Liver (tissue), 9 donors: ENCODE measurements around the gene RASAL1. TPM values are rescaled to one million over a fixed set of nuclear protein-coding genes. Genes with fewer than 3 reads are reported as not detected.

Source experiments
- DNase-seq: peaks from one replicate; pipeline ENCODE4 v3.0.0-alpha.2; 2017; ENCODE audit warnings: low spot score
- H3K27ac ChIP-seq, 2 donors: one replicate each; pipeline ENCODE4 v1.7.0; 2013; ENCODE audit warnings: inconsistent platforms in 2 of 2, low read length in 2 of 2, control low read depth in 1 of 2, low read depth in 1 of 2, mild to moderate bottlenecking in 1 of 2
- H3K27me3 ChIP-seq, 4 donors: one replicate each; pipeline versions ENCODE4 v1.6.1 to v1.7.0; 2013; ENCODE audit warnings: low read length in 3 of 4, inconsistent platforms in 1 of 4, mild to moderate bottlenecking in 1 of 4, moderate library complexity in 1 of 4; ENCODE audit not compliant: control insufficient read depth in 4 of 4, insufficient read depth in 4 of 4
- H3K36me3 ChIP-seq, 4 donors: one replicate each; pipeline versions ENCODE4 v1.6.1 to v1.7.0; 2013; ENCODE audit warnings: low read length in 3 of 4, mild to moderate bottlenecking in 3 of 4, low read depth in 1 of 4, moderate library complexity in 1 of 4; ENCODE audit not compliant: control insufficient read depth in 4 of 4, insufficient read depth in 3 of 4
- H3K4me1 ChIP-seq, 4 donors: one replicate each; pipeline versions ENCODE4 v1.6.1 to v1.7.0; 2013; ENCODE audit warnings: low read length in 3 of 4, mild to moderate bottlenecking in 3 of 4, moderate library complexity in 1 of 4; ENCODE audit not compliant: control insufficient read depth in 4 of 4, insufficient read depth in 4 of 4
- H3K4me3 ChIP-seq, 3 donors: one replicate each; pipeline versions ENCODE4 v1.6.1 to v1.7.0; 2013; ENCODE audit warnings: low read length in 3 of 3, control low read depth in 1 of 3, low read depth in 1 of 3, mild to moderate bottlenecking in 1 of 3
- H3K9ac ChIP-seq, 2 donors: one replicate each; pipeline ENCODE4 v1.7.0; 2013; ENCODE audit warnings: low read length in 2 of 2, mild to moderate bottlenecking in 2 of 2, moderate library complexity in 2 of 2, control low read depth in 1 of 2, low read depth in 1 of 2
- H3K9me3 ChIP-seq, 4 donors: one replicate each; pipeline versions ENCODE4 v1.6.1 to v1.7.0; 2013; ENCODE audit warnings: low read length in 3 of 4; ENCODE audit not compliant: control insufficient read depth in 4 of 4
- EGR1 ChIP-seq, 2 donors: IDR thresholded peaks; 2 replicates each; pipeline ENCODE4 v1.6.1; 2016 to 2018; ENCODE audit warnings: antibody characterized with exemption in 2 of 2, low read depth in 2 of 2
- FOXA1 ChIP-seq: IDR thresholded peaks from 2 replicates; pipeline ENCODE4 v1.6.1; 2016; ENCODE audit warnings: antibody characterized with exemption
- GABPA ChIP-seq, 2 donors: IDR thresholded peaks in 1 of 2; conservative IDR thresholded peaks in 1 of 2; 2 replicates each; pipeline ENCODE4 v1.6.1; 2016; ENCODE audit warnings: antibody characterized with exemption in 2 of 2, mild to moderate bottlenecking in 1 of 2, moderate library complexity in 1 of 2
- HNF4A ChIP-seq, 2 donors: conservative IDR thresholded peaks; 2 replicates each; pipeline ENCODE4 v1.6.1; 2016; ENCODE audit warnings: antibody characterized with exemption in 2 of 2, mild to moderate bottlenecking in 2 of 2
- HNF4G ChIP-seq: IDR thresholded peaks from 2 replicates; pipeline ENCODE4 v1.6.1; 2016; ENCODE audit warnings: antibody characterized with exemption
- JUND ChIP-seq, 2 donors: IDR thresholded peaks; 2 replicates each; pipeline ENCODE4 v1.6.1; 2016; ENCODE audit warnings: antibody characterized with exemption in 2 of 2
- RXRA ChIP-seq, 2 donors: IDR thresholded peaks; 2 replicates each; pipeline ENCODE4 v1.6.1; 2017 to 2018; ENCODE audit warnings: antibody characterized with exemption in 2 of 2, mild to moderate bottlenecking in 1 of 2
- SP1 ChIP-seq: IDR thresholded peaks from 2 replicates; pipeline ENCODE4 v1.6.1; 2018; ENCODE audit warnings: antibody characterized with exemption, mild to moderate bottlenecking
- YY1 ChIP-seq: IDR thresholded peaks from 2 replicates; pipeline ENCODE4 v1.6.1; 2016; ENCODE audit warnings: antibody characterized with exemption, mild to moderate bottlenecking
- WGBS: extraction: QIAGEN DNeasy Blood & Tissue Kit; methylation state at CpG from one replicate; pipeline ENCODE4 v1.1.7; 2013; 5-methylcytosine and 5-hydroxymethylcytosine counted together
- polyA plus RNA-seq, 2 donors: library from polyadenylated mRNA; stranded (reverse) in 1 of 2; unstranded in 1 of 2; fragments of 200-250 nt in 1 of 2; fragments of >200 nt in 1 of 2; fragmentation: Nextera tagmentation in 1 of 2; extraction: Ambion mirVana in 1 of 2; gene quantifications; one replicate each; pipeline versions ENCODE4 v1.2.1 to v1.2.3, GENCODE V29; 2013 to 2015
- total RNA-seq, 2 donors: library from RNA; depleted of rRNA; stranded (reverse); fragments of >200 nt; gene quantifications; one replicate each; pipeline ENCODE4 v1.2.3, GENCODE V29; 2014
- TF ChIP-seq, protein P1 (sequence below): IDR thresholded peaks from 2 replicates; pipeline ENCODE4 v1.6.1; 2016; ENCODE audit warnings: antibody characterized with exemption
- TF ChIP-seq, protein P2 (sequence below): IDR thresholded peaks from 2 replicates; pipeline ENCODE4 v1.6.1; 2016; ENCODE audit warnings: antibody characterized with exemption
- TF ChIP-seq, protein P3 (sequence below): IDR thresholded peaks from 2 replicates; pipeline ENCODE4 v1.6.1; 2016; ENCODE audit warnings: antibody characterized with exemption
- TF ChIP-seq, protein P4 (sequence below): fragments of 150-350 bp; IDR thresholded peaks from 2 replicates; pipeline ENCODE4 v1.5.1; 2017; ENCODE audit warnings: improper control_type of control experiment, low read depth, low read length; ENCODE audit not compliant: missing input control
- TF ChIP-seq, protein P5 (sequence below): IDR thresholded peaks from 2 replicates; pipeline ENCODE4 v1.6.1; 2016; ENCODE audit warnings: antibody characterized with exemption, mild to moderate bottlenecking
- donor health status: healthy.
- donor health status: healthy.
- donor health status: healthy.
- donor health status: healthy.
- donor health status: healthy.

The RASAL1 gene
- total and polyA plus RNA-seq, 4 donors, result 0.20 to 0.33 (median 0.26) TPM

DNA sequence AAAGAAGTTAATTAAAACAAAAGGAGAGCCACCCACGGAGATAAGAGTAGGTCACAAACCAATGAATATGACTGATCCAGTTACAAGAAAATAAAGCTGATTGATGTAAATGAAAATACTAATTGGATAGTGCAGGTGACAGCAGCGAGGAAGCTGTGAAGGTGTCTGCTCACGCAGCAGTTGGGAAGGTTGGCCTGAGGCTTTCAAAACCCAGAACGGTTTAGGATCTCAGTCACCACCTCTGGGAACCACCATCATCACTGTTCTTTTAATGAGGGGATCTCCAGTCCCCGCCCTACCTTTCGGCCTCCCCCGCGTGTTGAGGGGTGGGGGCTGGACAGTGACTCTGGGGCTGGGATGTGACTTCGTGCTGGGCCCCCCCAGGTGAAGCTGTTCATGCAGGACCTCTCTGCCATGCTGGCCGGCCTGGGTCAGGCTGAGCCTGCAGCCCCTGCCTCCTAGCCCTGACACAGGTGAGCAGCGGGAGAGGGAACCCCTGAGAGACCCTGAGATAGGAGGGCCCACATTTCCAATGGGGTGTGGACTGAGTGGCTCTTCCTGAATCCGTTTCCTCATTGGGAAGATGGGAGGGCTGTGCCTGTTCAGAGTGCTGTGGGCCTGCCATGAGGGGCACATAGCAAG is 21.8 kb upstream of the RASAL1 start:
- Histone ChIP-seq H3K9me3 (no peaks in the 10 kb centered on the region), H3K27me3 (peaks cover 0 to 2% (median 0%) of the 10 kb centered on the region in 4 donors), H3K9ac (no peak overlapping the region), H3K4me3 (no peak overlapping the region), H3K36me3 (peaks cover 3 to 37% (median 14%) of the 10 kb centered on the region in 4 donors), H3K27ac (no peak overlapping the region), H3K4me1 (peaks cover 5 to 24% (median 12%) of the 10 kb centered on the region in 4 donors)
- 94% methylated on average over 12 of the region's 12 CpGs for WGBS
- no peak for DNase-seq
- TF ChIP-seq, protein P1, sequence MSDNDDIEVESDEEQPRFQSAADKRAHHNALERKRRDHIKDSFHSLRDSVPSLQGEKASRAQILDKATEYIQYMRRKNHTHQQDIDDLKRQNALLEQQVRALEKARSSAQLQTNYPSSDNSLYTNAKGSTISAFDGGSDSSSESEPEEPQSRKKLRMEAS, result no peak
- TF ChIP-seq HNF4A (conservative IDR thresholded peaks at IDR 0.05), result no peak

DNA sequence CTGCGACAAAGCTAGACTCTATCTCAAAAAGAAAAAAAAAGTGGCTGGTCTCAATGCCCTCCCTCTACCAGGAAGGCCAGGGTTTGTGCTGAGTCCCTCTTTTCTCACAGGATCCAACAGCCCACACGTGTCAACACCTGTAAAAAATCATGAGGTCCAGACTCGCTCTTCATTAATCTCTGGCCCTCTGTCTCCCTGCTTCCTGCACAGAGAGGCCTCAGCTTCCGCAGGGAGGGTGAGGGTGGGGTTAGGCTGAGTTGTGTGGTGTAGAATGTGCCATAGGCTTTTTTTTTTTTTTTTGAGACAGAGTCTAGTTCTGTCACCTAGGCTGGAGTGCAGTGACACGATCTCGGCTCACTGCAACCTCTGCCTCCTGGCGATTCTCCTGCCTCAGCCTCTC is 20.1 kb upstream of the RASAL1 start:
- Histone ChIP-seq H3K4me1 (peaks cover 5 to 18% (median 9%) of the 10 kb centered on the region in 4 donors), H3K27me3 (peaks cover 0 to 3% (median 1%) of the 10 kb centered on the region in 4 donors), H3K27ac (no peak overlapping the region), H3K4me3 (no peak overlapping the region), H3K9ac (no peak overlapping the region), H3K36me3 (peaks cover 1 to 28% (median 9%) of the 10 kb centered on the region in 4 donors), H3K9me3 (no peaks in the 10 kb centered on the region)
- WGBS, result 64% methylated on average over 7 of the region's 7 CpGs
- TF ChIP-seq, protein P2, sequence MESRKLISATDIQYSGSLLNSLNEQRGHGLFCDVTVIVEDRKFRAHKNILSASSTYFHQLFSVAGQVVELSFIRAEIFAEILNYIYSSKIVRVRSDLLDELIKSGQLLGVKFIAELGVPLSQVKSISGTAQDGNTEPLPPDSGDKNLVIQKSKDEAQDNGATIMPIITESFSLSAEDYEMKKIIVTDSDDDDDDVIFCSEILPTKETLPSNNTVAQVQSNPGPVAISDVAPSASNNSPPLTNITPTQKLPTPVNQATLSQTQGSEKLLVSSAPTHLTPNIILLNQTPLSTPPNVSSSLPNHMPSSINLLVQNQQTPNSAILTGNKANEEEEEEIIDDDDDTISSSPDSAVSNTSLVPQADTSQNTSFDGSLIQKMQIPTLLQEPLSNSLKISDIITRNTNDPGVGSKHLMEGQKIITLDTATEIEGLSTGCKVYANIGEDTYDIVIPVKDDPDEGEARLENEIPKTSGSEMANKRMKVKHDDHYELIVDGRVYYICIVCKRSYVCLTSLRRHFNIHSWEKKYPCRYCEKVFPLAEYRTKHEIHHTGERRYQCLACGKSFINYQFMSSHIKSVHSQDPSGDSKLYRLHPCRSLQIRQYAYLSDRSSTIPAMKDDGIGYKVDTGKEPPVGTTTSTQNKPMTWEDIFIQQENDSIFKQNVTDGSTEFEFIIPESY, result no peak
- TF ChIP-seq, protein P3, sequence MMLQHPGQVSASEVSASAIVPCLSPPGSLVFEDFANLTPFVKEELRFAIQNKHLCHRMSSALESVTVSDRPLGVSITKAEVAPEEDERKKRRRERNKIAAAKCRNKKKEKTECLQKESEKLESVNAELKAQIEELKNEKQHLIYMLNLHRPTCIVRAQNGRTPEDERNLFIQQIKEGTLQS, result no peak
- TF ChIP-seq EGR1 (IDR thresholded peaks at IDR 0.05; ENCODE audit: low read depth in 2 of 2), result no peak
- no peak for TF ChIP-seq YY1
- no peak for TF ChIP-seq JUND (IDR thresholded peaks at IDR 0.05)
- TF ChIP-seq, protein P4, sequence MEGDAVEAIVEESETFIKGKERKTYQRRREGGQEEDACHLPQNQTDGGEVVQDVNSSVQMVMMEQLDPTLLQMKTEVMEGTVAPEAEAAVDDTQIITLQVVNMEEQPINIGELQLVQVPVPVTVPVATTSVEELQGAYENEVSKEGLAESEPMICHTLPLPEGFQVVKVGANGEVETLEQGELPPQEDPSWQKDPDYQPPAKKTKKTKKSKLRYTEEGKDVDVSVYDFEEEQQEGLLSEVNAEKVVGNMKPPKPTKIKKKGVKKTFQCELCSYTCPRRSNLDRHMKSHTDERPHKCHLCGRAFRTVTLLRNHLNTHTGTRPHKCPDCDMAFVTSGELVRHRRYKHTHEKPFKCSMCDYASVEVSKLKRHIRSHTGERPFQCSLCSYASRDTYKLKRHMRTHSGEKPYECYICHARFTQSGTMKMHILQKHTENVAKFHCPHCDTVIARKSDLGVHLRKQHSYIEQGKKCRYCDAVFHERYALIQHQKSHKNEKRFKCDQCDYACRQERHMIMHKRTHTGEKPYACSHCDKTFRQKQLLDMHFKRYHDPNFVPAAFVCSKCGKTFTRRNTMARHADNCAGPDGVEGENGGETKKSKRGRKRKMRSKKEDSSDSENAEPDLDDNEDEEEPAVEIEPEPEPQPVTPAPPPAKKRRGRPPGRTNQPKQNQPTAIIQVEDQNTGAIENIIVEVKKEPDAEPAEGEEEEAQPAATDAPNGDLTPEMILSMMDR, result no peak
- TF ChIP-seq HNF4G, result no peak
- TF ChIP-seq RXRA (IDR thresholded peaks at IDR 0.05), result no peak
- TF ChIP-seq, protein P1, result no peak
- TF ChIP-seq SP1, result no peak
- no peak for TF ChIP-seq FOXA1
- TF ChIP-seq GABPA (IDR thresholded peaks at IDR 0.05 in 1 of 2, conservative IDR thresholded peaks at IDR 0.05 in 1 of 2), result no peak
- TF ChIP-seq, protein P5, sequence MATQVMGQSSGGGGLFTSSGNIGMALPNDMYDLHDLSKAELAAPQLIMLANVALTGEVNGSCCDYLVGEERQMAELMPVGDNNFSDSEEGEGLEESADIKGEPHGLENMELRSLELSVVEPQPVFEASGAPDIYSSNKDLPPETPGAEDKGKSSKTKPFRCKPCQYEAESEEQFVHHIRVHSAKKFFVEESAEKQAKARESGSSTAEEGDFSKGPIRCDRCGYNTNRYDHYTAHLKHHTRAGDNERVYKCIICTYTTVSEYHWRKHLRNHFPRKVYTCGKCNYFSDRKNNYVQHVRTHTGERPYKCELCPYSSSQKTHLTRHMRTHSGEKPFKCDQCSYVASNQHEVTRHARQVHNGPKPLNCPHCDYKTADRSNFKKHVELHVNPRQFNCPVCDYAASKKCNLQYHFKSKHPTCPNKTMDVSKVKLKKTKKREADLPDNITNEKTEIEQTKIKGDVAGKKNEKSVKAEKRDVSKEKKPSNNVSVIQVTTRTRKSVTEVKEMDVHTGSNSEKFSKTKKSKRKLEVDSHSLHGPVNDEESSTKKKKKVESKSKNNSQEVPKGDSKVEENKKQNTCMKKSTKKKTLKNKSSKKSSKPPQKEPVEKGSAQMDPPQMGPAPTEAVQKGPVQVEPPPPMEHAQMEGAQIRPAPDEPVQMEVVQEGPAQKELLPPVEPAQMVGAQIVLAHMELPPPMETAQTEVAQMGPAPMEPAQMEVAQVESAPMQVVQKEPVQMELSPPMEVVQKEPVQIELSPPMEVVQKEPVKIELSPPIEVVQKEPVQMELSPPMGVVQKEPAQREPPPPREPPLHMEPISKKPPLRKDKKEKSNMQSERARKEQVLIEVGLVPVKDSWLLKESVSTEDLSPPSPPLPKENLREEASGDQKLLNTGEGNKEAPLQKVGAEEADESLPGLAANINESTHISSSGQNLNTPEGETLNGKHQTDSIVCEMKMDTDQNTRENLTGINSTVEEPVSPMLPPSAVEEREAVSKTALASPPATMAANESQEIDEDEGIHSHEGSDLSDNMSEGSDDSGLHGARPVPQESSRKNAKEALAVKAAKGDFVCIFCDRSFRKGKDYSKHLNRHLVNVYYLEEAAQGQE, result no peak
- DNase-seq, result no peak
